HEK293 (cell line): Measurements from ENCODE around the gene NAT16.

Source experiments
- EGR2 ChIP-seq: fragments of 450-650 bp; formaldehyde crosslinking; IDR thresholded peaks from 2 replicates; pipeline ENCODE4 v1.5.1; 2016; ENCODE audit warnings: low read depth, missing biosample characterization, missing genetic modification characterization
- MEIS1 ChIP-seq: sonication (generic); formaldehyde crosslinking; IDR thresholded peaks from 2 replicates; pipeline ENCODE4 v1.8.1; 2022; ENCODE audit warnings: missing genetic modification reagents, mild to moderate bottlenecking, borderline replicate concordance
- OSR2 ChIP-seq: fragments of 450-650 bp; formaldehyde crosslinking; IDR thresholded peaks from 2 replicates; pipeline ENCODE4 v1.5.1; 2016; ENCODE audit warnings: missing biosample characterization, missing genetic modification characterization
- SALL2 ChIP-seq: fragments of 450-650 bp; formaldehyde crosslinking; IDR thresholded peaks from 2 replicates; pipeline ENCODE4 v1.5.0; 2017; ENCODE audit warnings: missing biosample characterization, mild to moderate bottlenecking, missing genetic modification characterization, borderline replicate concordance
- SP7 ChIP-seq: fragments of 450-650 bp; formaldehyde crosslinking; IDR thresholded peaks from 2 replicates; pipeline ENCODE4 v1.5.1; 2016; ENCODE audit warnings: missing biosample characterization, missing genetic modification characterization
- ZBTB8A ChIP-seq: fragments of 450-650 bp; formaldehyde crosslinking; IDR thresholded peaks from 2 replicates; pipeline ENCODE4 v1.5.1; 2016; ENCODE audit warnings: missing biosample characterization, missing genetic modification characterization
- ZNF324 ChIP-seq: fragments of 450-650 bp; formaldehyde crosslinking; IDR thresholded peaks from 2 replicates; pipeline ENCODE4 v1.5.1; 2016; ENCODE audit warnings: missing biosample characterization, missing genetic modification characterization
- ZNF37A ChIP-seq: fragments of 450-650 bp; IDR thresholded peaks from 2 replicates; pipeline ENCODE4 v1.5.1; 2018; ENCODE audit warnings: missing biosample characterization, missing genetic modification characterization
- ZNF600 ChIP-seq: fragments of 450-650 bp; formaldehyde crosslinking; IDR thresholded peaks from 2 replicates; pipeline ENCODE4 v1.5.1; 2016; ENCODE audit warnings: missing biosample characterization, missing genetic modification characterization
- ZNF629 ChIP-seq: fragments of 450-650 bp; formaldehyde crosslinking; IDR thresholded peaks from 2 replicates; pipeline ENCODE4 v1.5.1; 2017; ENCODE audit warnings: missing biosample characterization, missing genetic modification characterization
- ZNF658 ChIP-seq: fragments of 450-650 bp; formaldehyde crosslinking; IDR thresholded peaks from 2 replicates; pipeline ENCODE4; 2016; ENCODE audit warnings: missing biosample characterization, missing genetic modification characterization
- ZNF677 ChIP-seq: fragments of 450-650 bp; IDR thresholded peaks from 2 replicates; pipeline ENCODE4 v1.5.0; 2018; ENCODE audit warnings: missing biosample characterization, mild to moderate bottlenecking, missing genetic modification characterization, moderate library complexity
- ZNF792 ChIP-seq: fragments of 450-650 bp; formaldehyde crosslinking; IDR thresholded peaks from 2 replicates; pipeline ENCODE4 v1.5.1; 2016; ENCODE audit warnings: missing biosample characterization, missing genetic modification characterization
- ZXDB ChIP-seq: fragments of 450-650 bp; formaldehyde crosslinking; IDR thresholded peaks from 2 replicates; pipeline ENCODE4 v1.5.1; 2016; ENCODE audit warnings: missing biosample characterization, missing genetic modification characterization
- TF ChIP-seq, protein P1 (sequence below): fragments of 450-650 bp; formaldehyde crosslinking; IDR thresholded peaks from 2 replicates; pipeline ENCODE4 v1.5.1; 2016; ENCODE audit warnings: missing biosample characterization, missing genetic modification characterization
- TF ChIP-seq, protein P2 (sequence below): fragments of 450-650 bp; formaldehyde crosslinking; IDR thresholded peaks from 2 replicates; pipeline ENCODE4 v1.5.1; 2016; ENCODE audit warnings: missing biosample characterization, missing genetic modification characterization, low read depth
- TF ChIP-seq, protein P3 (sequence below): fragments of 450-650 bp; formaldehyde crosslinking; IDR thresholded peaks from 2 replicates; pipeline ENCODE4 v1.5.1; 2016; ENCODE audit warnings: missing biosample characterization, missing genetic modification characterization, borderline replicate concordance
- TF ChIP-seq, protein P4 (sequence below): fragments of 450-650 bp; formaldehyde crosslinking; IDR thresholded peaks from 2 replicates; pipeline ENCODE4 v1.5.1; 2016; ENCODE audit warnings: missing biosample characterization, missing genetic modification characterization, low read depth
- TF ChIP-seq, protein P5 (sequence below): IDR thresholded peaks from 2 replicates; pipeline ENCODE4 v1.6.1; 2011; ENCODE audit warnings: mild to moderate bottlenecking, low read depth, low read length, borderline replicate concordance
- TF ChIP-seq, protein P6 (sequence below): fragments of 450-650 bp; formaldehyde crosslinking; IDR thresholded peaks from 2 replicates; pipeline ENCODE4 v1.5.1; 2016; ENCODE audit warnings: missing biosample characterization, missing genetic modification characterization
- TF ChIP-seq, protein P7 (sequence below): fragments of 450-650 bp; formaldehyde crosslinking; IDR thresholded peaks from 2 replicates; pipeline ENCODE4 v1.5.1; 2016; ENCODE audit warnings: missing biosample characterization, missing genetic modification characterization
- TF ChIP-seq, protein P8 (sequence below): fragments of 450-650 bp; formaldehyde crosslinking; IDR thresholded peaks from 2 replicates; pipeline ENCODE4; 2016; ENCODE audit warnings: missing biosample characterization, missing genetic modification characterization

NAT16 gene

DNA sequence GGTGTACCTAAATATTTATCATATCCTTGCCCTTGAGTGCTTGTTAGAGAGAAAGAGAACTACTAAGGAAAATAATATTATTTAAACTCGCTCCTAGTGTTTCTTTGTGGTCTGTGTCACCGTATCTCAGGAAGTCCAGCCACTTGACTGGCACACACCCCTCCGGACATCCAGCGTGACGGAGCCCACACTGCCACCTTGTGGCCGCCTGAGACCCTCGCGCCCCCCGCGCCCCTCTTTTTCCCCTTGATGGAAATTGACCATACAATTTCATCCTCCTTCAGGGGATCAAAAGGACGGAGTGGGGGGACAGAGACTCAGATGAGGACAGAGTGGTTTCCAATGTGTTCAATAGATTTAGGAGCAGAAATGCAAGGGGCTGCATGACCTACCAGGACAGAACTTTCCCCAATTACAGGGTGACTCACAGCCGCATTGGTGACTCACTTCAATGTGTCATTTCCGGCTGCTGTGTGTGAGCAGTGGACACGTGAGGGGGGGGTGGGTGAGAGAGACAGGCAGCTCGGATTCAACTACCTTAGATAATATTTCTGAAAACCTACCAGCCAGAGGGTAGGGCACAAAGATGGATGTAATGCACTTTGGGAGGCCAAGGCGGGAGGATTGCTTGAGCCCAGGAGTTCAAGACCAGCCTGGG, 41.8 kb downstream of the NAT16 start (continued):
- TF ChIP-seq, protein P1, sequence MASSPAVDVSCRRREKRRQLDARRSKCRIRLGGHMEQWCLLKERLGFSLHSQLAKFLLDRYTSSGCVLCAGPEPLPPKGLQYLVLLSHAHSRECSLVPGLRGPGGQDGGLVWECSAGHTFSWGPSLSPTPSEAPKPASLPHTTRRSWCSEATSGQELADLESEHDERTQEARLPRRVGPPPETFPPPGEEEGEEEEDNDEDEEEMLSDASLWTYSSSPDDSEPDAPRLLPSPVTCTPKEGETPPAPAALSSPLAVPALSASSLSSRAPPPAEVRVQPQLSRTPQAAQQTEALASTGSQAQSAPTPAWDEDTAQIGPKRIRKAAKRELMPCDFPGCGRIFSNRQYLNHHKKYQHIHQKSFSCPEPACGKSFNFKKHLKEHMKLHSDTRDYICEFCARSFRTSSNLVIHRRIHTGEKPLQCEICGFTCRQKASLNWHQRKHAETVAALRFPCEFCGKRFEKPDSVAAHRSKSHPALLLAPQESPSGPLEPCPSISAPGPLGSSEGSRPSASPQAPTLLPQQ (tag by site-specific recombination), result peak; percentile 76
- TF ChIP-seq ZNF37A (tag by site-specific recombination) (no peak), ZNF677 (tag by site-specific recombination) (no peak), ZNF600 (tag by site-specific recombination) (peak; percentile 66; the same call in 1 of the 2 replicates), ZNF324 (peak; percentile 98), ZNF792 (tag by site-specific recombination) (0 out of 2 replicates have a peak, but pooled peaks have one; percentile 43), ZBTB8A (peak; percentile 55), MEIS1 (no peak), SALL2 (tag by site-specific recombination) (no peak), ZNF658 (tag by site-specific recombination) (no peak), ZXDB (tag by site-specific recombination) (peak; percentile 87), SP7 (peak; percentile 97), EGR2 (tag by site-specific recombination) (no peak), OSR2 (tag by site-specific recombination) (peak; percentile 78), ZNF629 (peak; percentile 97)
- TF ChIP-seq, protein P2, sequence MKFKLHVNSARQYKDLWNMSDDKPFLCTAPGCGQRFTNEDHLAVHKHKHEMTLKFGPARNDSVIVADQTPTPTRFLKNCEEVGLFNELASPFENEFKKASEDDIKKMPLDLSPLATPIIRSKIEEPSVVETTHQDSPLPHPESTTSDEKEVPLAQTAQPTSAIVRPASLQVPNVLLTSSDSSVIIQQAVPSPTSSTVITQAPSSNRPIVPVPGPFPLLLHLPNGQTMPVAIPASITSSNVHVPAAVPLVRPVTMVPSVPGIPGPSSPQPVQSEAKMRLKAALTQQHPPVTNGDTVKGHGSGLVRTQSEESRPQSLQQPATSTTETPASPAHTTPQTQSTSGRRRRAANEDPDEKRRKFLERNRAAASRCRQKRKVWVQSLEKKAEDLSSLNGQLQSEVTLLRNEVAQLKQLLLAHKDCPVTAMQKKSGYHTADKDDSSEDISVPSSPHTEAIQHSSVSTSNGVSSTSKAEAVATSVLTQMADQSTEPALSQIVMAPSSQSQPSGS (tag by site-specific recombination), result peak; percentile 81
- TF ChIP-seq, protein P3, sequence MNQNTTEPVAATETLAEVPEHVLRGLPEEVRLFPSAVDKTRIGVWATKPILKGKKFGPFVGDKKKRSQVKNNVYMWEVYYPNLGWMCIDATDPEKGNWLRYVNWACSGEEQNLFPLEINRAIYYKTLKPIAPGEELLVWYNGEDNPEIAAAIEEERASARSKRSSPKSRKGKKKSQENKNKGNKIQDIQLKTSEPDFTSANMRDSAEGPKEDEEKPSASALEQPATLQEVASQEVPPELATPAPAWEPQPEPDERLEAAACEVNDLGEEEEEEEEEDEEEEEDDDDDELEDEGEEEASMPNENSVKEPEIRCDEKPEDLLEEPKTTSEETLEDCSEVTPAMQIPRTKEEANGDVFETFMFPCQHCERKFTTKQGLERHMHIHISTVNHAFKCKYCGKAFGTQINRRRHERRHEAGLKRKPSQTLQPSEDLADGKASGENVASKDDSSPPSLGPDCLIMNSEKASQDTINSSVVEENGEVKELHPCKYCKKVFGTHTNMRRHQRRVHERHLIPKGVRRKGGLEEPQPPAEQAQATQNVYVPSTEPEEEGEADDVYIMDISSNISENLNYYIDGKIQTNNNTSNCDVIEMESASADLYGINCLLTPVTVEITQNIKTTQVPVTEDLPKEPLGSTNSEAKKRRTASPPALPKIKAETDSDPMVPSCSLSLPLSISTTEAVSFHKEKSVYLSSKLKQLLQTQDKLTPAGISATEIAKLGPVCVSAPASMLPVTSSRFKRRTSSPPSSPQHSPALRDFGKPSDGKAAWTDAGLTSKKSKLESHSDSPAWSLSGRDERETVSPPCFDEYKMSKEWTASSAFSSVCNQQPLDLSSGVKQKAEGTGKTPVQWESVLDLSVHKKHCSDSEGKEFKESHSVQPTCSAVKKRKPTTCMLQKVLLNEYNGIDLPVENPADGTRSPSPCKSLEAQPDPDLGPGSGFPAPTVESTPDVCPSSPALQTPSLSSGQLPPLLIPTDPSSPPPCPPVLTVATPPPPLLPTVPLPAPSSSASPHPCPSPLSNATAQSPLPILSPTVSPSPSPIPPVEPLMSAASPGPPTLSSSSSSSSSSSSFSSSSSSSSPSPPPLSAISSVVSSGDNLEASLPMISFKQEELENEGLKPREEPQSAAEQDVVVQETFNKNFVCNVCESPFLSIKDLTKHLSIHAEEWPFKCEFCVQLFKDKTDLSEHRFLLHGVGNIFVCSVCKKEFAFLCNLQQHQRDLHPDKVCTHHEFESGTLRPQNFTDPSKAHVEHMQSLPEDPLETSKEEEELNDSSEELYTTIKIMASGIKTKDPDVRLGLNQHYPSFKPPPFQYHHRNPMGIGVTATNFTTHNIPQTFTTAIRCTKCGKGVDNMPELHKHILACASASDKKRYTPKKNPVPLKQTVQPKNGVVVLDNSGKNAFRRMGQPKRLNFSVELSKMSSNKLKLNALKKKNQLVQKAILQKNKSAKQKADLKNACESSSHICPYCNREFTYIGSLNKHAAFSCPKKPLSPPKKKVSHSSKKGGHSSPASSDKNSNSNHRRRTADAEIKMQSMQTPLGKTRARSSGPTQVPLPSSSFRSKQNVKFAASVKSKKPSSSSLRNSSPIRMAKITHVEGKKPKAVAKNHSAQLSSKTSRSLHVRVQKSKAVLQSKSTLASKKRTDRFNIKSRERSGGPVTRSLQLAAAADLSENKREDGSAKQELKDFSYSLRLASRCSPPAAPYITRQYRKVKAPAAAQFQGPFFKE (tag by site-specific recombination), result no peak
- TF ChIP-seq, protein P4, sequence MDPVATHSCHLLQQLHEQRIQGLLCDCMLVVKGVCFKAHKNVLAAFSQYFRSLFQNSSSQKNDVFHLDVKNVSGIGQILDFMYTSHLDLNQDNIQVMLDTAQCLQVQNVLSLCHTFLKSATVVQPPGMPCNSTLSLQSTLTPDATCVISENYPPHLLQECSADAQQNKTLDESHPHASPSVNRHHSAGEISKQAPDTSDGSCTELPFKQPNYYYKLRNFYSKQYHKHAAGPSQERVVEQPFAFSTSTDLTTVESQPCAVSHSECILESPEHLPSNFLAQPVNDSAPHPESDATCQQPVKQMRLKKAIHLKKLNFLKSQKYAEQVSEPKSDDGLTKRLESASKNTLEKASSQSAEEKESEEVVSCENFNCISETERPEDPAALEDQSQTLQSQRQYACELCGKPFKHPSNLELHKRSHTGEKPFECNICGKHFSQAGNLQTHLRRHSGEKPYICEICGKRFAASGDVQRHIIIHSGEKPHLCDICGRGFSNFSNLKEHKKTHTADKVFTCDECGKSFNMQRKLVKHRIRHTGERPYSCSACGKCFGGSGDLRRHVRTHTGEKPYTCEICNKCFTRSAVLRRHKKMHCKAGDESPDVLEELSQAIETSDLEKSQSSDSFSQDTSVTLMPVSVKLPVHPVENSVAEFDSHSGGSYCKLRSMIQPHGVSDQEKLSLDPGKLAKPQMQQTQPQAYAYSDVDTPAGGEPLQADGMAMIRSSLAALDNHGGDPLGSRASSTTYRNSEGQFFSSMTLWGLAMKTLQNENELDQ, result no peak
- TF ChIP-seq, protein P5, sequence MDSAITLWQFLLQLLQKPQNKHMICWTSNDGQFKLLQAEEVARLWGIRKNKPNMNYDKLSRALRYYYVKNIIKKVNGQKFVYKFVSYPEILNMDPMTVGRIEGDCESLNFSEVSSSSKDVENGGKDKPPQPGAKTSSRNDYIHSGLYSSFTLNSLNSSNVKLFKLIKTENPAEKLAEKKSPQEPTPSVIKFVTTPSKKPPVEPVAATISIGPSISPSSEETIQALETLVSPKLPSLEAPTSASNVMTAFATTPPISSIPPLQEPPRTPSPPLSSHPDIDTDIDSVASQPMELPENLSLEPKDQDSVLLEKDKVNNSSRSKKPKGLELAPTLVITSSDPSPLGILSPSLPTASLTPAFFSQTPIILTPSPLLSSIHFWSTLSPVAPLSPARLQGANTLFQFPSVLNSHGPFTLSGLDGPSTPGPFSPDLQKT, result no peak
- TF ChIP-seq, protein P6, sequence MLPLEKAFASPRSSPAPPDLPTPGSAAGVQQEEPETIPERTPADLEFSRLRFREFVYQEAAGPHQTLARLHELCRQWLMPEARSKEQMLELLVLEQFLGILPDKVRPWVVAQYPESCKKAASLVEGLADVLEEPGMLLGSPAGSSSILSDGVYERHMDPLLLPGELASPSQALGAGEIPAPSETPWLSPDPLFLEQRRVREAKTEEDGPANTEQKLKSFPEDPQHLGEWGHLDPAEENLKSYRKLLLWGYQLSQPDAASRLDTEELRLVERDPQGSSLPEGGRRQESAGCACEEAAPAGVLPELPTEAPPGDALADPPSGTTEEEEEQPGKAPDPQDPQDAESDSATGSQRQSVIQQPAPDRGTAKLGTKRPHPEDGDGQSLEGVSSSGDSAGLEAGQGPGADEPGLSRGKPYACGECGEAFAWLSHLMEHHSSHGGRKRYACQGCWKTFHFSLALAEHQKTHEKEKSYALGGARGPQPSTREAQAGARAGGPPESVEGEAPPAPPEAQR (tag by site-specific recombination), result 0 out of 2 replicates have a peak, but pooled peaks have one; percentile 40
- TF ChIP-seq, protein P7, sequence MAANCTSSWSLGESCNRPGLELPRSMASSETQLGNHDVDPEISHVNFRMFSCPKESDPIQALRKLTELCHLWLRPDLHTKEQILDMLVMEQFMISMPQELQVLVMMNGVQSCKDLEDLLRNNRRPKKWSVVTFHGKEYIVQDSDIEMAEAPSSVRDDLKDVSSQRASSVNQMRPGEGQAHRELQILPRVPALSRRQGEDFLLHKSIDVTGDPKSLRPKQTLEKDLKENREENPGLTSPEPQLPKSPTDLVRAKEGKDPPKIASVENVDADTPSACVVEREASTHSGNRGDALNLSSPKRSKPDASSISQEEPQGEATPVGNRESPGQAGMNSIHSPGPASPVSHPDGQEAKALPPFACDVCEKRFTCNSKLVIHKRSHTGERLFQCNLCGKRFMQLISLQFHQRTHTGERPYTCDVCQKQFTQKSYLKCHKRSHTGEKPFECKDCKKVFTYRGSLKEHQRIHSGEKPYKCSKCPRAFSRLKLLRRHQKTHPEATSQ (tag by site-specific recombination), result 0 out of 2 replicates have a peak, but pooled peaks have one; percentile 37
- TF ChIP-seq, protein P8, sequence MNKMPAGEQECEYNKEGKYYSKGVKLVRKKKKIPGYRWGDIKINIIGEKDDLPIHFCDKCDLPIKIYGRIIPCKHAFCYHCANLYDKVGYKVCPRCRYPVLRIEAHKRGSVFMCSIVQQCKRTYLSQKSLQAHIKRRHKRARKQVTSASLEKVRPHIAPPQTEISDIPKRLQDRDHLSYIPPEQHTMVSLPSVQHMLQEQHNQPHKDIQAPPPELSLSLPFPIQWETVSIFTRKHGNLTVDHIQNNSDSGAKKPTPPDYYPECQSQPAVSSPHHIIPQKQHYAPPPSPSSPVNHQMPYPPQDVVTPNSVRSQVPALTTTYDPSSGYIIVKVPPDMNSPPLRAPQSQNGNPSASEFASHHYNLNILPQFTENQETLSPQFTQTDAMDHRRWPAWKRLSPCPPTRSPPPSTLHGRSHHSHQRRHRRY (tag by site-specific recombination), result no peak
